ENCODE measurements around the gene PI16. TPM values are rescaled to one million over a fixed set of nuclear protein-coding genes. Genes with fewer than 3 reads are reported as not detected.

The PI16 gene
- total RNA-seq, 1 experiment from 2014 or later = not detected

DNA sequence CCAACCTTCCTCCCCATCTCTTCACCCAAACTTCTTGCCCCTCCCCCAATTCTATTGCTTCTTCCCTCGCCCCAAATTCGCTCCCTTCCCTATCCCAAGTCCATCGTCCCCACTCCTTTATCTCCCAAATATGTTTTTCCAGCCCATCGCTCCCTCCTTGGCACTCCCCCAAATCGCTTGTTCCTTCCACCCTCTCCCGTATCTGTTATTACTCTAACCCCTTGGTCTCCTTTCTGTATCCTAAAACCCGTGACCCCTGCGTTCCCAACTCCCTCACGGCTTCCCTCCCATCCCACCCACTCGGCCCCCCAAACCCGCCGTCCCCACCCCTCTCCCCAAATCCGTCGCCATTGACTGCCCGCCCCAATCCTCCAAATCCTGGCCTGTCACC, 30.9 kb downstream of the PI16 start:
- no peak for DNase-seq (ENCODE audit: low read depth, low spot score)
- CTCF ChIA-PET = interaction anchor here (1.0 kb wide), 1 partner anchor 8 kb away, joined by 3 read pairs; no protein-coding TSS in a partner anchor
- TF ChIP-seq TCF7L2 (IDR thresholded peaks at IDR 0.05; ENCODE audit: low read depth, low read length) = no peak
- no peak for TF ChIP-seq POLR2AphosphoS5 (IDR thresholded peaks at IDR 0.05; ENCODE audit: low read depth, low read length)
- TF ChIP-seq, protein P1, sequence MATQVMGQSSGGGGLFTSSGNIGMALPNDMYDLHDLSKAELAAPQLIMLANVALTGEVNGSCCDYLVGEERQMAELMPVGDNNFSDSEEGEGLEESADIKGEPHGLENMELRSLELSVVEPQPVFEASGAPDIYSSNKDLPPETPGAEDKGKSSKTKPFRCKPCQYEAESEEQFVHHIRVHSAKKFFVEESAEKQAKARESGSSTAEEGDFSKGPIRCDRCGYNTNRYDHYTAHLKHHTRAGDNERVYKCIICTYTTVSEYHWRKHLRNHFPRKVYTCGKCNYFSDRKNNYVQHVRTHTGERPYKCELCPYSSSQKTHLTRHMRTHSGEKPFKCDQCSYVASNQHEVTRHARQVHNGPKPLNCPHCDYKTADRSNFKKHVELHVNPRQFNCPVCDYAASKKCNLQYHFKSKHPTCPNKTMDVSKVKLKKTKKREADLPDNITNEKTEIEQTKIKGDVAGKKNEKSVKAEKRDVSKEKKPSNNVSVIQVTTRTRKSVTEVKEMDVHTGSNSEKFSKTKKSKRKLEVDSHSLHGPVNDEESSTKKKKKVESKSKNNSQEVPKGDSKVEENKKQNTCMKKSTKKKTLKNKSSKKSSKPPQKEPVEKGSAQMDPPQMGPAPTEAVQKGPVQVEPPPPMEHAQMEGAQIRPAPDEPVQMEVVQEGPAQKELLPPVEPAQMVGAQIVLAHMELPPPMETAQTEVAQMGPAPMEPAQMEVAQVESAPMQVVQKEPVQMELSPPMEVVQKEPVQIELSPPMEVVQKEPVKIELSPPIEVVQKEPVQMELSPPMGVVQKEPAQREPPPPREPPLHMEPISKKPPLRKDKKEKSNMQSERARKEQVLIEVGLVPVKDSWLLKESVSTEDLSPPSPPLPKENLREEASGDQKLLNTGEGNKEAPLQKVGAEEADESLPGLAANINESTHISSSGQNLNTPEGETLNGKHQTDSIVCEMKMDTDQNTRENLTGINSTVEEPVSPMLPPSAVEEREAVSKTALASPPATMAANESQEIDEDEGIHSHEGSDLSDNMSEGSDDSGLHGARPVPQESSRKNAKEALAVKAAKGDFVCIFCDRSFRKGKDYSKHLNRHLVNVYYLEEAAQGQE (IDR thresholded peaks at IDR 0.05; ENCODE audit: insufficient read depth in 1 of 2, low read depth in 2 of 2, low read length in 1 of 2) = no peak
- TF ChIP-seq, protein P2, sequence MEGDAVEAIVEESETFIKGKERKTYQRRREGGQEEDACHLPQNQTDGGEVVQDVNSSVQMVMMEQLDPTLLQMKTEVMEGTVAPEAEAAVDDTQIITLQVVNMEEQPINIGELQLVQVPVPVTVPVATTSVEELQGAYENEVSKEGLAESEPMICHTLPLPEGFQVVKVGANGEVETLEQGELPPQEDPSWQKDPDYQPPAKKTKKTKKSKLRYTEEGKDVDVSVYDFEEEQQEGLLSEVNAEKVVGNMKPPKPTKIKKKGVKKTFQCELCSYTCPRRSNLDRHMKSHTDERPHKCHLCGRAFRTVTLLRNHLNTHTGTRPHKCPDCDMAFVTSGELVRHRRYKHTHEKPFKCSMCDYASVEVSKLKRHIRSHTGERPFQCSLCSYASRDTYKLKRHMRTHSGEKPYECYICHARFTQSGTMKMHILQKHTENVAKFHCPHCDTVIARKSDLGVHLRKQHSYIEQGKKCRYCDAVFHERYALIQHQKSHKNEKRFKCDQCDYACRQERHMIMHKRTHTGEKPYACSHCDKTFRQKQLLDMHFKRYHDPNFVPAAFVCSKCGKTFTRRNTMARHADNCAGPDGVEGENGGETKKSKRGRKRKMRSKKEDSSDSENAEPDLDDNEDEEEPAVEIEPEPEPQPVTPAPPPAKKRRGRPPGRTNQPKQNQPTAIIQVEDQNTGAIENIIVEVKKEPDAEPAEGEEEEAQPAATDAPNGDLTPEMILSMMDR (IDR thresholded peaks at IDR 0.05) = no peak
- TF ChIP-seq SIN3A (IDR thresholded peaks at IDR 0.05; ENCODE audit: borderline replicate concordance, insufficient read depth, low read depth, low read length) = no peak
- POLR2A ChIA-PET = interaction anchor here (0.6 to 0.8 kb wide), 3 partner anchors 33 to 265 kb away, joined by 3 to 7 read pairs (median 5); no protein-coding TSS in a partner anchor
- H3K4me3 ChIP-seq (ENCODE audit: low read depth in 2 of 2, low read length in 2 of 2) = peak overlapping the region; percentile 72 to 97
- H3K4me1 ChIP-seq (ENCODE audit: control insufficient read depth, insufficient read depth, low read length) = peaks cover 23% of the 10 kb centered on the region
- H3K27ac ChIP-seq (ENCODE audit: low read length) = peak overlapping the region; percentile 81
- no TSS peak for BruUV-seq (replicated peaks)
- no peak for ATAC-seq
- H3K9me3 ChIP-seq (ENCODE audit: control insufficient read depth, insufficient read depth, low read depth, low read length) = no peaks in the 10 kb centered on the region
- H3K36me3 ChIP-seq (ENCODE audit: control insufficient read depth, insufficient read depth, low read length) = peaks cover 3% of the 10 kb centered on the region; the same call in 1 of the 2 replicates
- intact Hi-C loops (cut with micrococcal nuclease; ENCODE audit: unreplicated experiment) = loop anchor here (10.0 kb wide), 1 partner anchor 101 kb away; the partner anchor contains the start of gene C6orf89
- in situ Hi-C loops (cut with HindIII; ENCODE audit: low pct_unique_long_range_greater_than_20kb, low sequenced_read_pairs) = no loop called here
- no peaks in the 10 kb centered on the region for H3K27me3 ChIP-seq (ENCODE audit: control insufficient read depth, insufficient read depth, low read length)

DNA sequence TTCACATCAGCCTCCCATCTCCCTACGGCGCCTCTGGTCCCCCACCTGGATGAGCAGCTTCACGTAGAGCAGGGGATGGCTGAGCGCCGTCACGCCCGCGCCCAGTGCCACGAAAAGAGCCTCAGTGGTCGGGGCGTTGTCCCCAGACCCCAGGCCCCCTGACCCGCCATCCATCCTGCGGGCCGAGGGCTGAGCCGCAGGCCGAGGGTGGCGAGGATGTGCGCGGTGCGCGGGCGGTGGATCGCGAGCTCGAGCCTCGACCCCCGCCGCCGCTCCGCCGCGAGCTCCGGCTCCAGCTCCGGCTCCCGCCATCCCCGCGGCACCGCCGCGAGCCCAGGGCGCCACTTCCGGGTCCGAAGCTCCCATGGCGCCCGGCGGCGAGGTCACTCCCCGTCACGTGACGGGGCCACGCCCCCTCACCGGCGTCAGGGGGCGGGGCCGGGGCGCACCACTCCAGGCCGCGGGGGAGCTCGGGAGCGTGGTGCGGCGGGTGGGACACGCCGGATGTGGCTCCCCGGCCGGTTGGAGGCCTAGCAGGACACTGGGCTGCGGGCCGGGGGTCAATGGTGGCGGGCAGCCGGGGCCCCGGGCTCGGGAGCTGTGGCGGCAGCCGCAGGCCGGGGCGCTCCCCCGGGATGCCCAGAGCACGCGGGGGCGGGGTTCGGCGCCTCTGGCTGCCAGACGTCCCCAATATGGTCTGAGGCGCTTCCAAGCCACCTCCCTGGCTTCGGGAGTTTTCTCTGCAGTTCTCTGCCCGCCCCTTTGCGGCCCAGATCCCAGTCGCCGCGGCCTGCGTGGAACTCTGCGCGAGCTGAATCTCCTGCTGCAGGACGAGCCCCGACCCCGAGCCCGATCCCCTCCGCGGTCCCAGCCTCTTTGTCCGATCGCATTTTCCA, 31.5 kb downstream of the PI16 start, which contains the start of gene MTCH1:
TSS of gene MTCH1 (minus strand) at position 389 of the 896 bp plus-strand sequence. CDS start at position 366, 23 bp downstream.
- Histone ChIP-seq H3K4me3 (ENCODE audit: low read depth in 2 of 2, low read length in 2 of 2) (peak within 1 kb of the TSS; percentile 72 to 97), H3K9me3 (ENCODE audit: control insufficient read depth, insufficient read depth, low read depth, low read length) (no peaks in the 10 kb centered on the region), H3K4me1 (ENCODE audit: control insufficient read depth, insufficient read depth, low read length) (peaks cover 23% of the 10 kb centered on the region), H3K36me3 (ENCODE audit: control insufficient read depth, insufficient read depth, low read length) (peaks cover 3% of the 10 kb centered on the region; the same call in 1 of the 2 replicates), H3K27me3 (ENCODE audit: control insufficient read depth, insufficient read depth, low read length) (no peaks in the 10 kb centered on the region), H3K27ac (ENCODE audit: low read length) (peak within 1 kb of the TSS; percentile 94)
- POLR2A ChIA-PET = interaction anchor here (0.6 to 0.8 kb wide), 3 partner anchors 32 to 266 kb away, joined by 3 to 7 read pairs (median 5); no protein-coding TSS in a partner anchor
- no peak for DNase-seq (ENCODE audit: low read depth, low spot score)
- in situ Hi-C loops (cut with HindIII; ENCODE audit: low pct_unique_long_range_greater_than_20kb, low sequenced_read_pairs) = no loop called here
- BruUV-seq (replicated peaks) = no TSS peak
- TF ChIP-seq, protein P1 (IDR thresholded peaks at IDR 0.05; ENCODE audit: insufficient read depth in 1 of 2, low read depth in 2 of 2, low read length in 1 of 2) = no peak
- TF ChIP-seq POLR2AphosphoS5 (IDR thresholded peaks at IDR 0.05; ENCODE audit: low read depth, low read length) (peak; percentile 77), TCF7L2 (IDR thresholded peaks at IDR 0.05; ENCODE audit: low read depth, low read length) (0 out of 2 replicates have a peak, but pooled peaks have one; percentile 26), SIN3A (IDR thresholded peaks at IDR 0.05; ENCODE audit: borderline replicate concordance, insufficient read depth, low read depth, low read length) (peak; percentile 90; the same call in 1 of the 2 replicates)
- TF ChIP-seq, protein P2 (IDR thresholded peaks at IDR 0.05) = no peak
- ATAC-seq = peak; percentile 95
- CTCF ChIA-PET = interaction anchor here (1.0 kb wide), 1 partner anchor 8 kb away, joined by 3 read pairs; no protein-coding TSS in a partner anchor
- intact Hi-C loops (cut with micrococcal nuclease; ENCODE audit: unreplicated experiment) = loop anchor here (10.0 kb wide), 1 partner anchor 101 kb away; the partner anchor contains the start of gene C6orf89

Measured in Panc1 (cell line).